ENCODE measurements around the gene CBX6. TPM values are rescaled to one million over a fixed set of nuclear protein-coding genes. Genes with fewer than 3 reads are reported as not detected.
A peak's percentile ranks its signal among the peaks of the same experiment; 100 is the strongest.

CBX6 gene
- polyA plus RNA-seq, 1 donor (not counting 4 experiments of a cell fraction or from before 2014, with no cell fraction given), result 4.1 TPM

GRCh38 chr22:38824585-38824984 lies 47.4 kb downstream of the CBX6 start:
- no peaks in the 10 kb centered on the region for H3K4me1 ChIP-seq (ENCODE audit: control insufficient read depth, extremely low read depth, insufficient read depth, low read length)
- no peaks in the 10 kb centered on the region for H3K9me3 ChIP-seq (ENCODE audit: control insufficient read depth, low read depth, low read length)
- FAIRE-seq (peak; percentile 74), DNase-seq (ENCODE audit: low read depth, low spot score) (no peak)
- no peaks in the 10 kb centered on the region for H3K36me3 ChIP-seq (ENCODE audit: control insufficient read depth in 2 of 2, extremely low read depth in 1 of 2, insufficient read depth in 2 of 2, low read length in 2 of 2)
- peaks cover 8% of the 10 kb centered on the region for H3K27me3 ChIP-seq (ENCODE audit: control insufficient read depth, extremely low read depth, insufficient read depth, low read length)
- TF ChIP-seq EZH2 (IDR thresholded peaks at IDR 0.05; ENCODE audit: low read length) (no peak), CTCF (optimal IDR thresholded peaks at IDR 0.05 in 1 of 3, IDR thresholded peaks at IDR 0.05 in 1 of 3, conservative IDR thresholded peaks at IDR 0.05 in 1 of 3; ENCODE audit: extremely low read depth in 1 of 3, insufficient read depth in 2 of 3, low read length in 3 of 3) (peak; percentile 40 to 69 (median 66))
- H3K9me1 ChIP-seq (ENCODE audit: control insufficient read depth, extremely low read depth, insufficient read depth, low read length), result no peaks in the 10 kb centered on the region
- no peak overlapping the region for H3K4me2 ChIP-seq (ENCODE audit: control insufficient read depth, extremely low read depth, insufficient read depth, low read depth, low read length)
- no peak overlapping the region for H3K9ac ChIP-seq (ENCODE audit: control insufficient read depth, extremely low read depth, insufficient read depth, low read length)
- dilution Hi-C loops (cut with MboI; ENCODE audit: extremely low pct_ligation_motif_present, low sequenced_read_pairs), result no loop called here
- H4K20me1 ChIP-seq (ENCODE audit: control insufficient read depth, extremely low read depth, insufficient read depth, low read length), result peaks cover 12% of the 10 kb centered on the region
- no peak overlapping the region for H3K4me3 ChIP-seq (ENCODE audit: control insufficient read depth in 2 of 3, extremely low read depth in 1 of 3, insufficient read depth in 2 of 3, low read depth in 1 of 3, low read length in 3 of 3)
- no peaks in the 10 kb centered on the region for H3K79me2 ChIP-seq (ENCODE audit: control insufficient read depth, insufficient read depth, low read length)
- H2AFZ ChIP-seq (ENCODE audit: control insufficient read depth, low read length), result no peak overlapping the region
- H3K27ac ChIP-seq (ENCODE audit: control insufficient read depth, insufficient read depth, low read length), result no peak overlapping the region

- Histone ChIP-seq H4K20me1 (ENCODE audit: control insufficient read depth, extremely low read depth, insufficient read depth, low read length) (peaks cover 12% of the 10 kb centered on the region), H3K79me2 (ENCODE audit: control insufficient read depth, insufficient read depth, low read length) (no peaks in the 10 kb centered on the region), H3K9me3 (ENCODE audit: control insufficient read depth, low read depth, low read length) (no peaks in the 10 kb centered on the region), H3K36me3 (ENCODE audit: control insufficient read depth in 2 of 2, extremely low read depth in 1 of 2, insufficient read depth in 2 of 2, low read length in 2 of 2) (no peaks in the 10 kb centered on the region), H3K9me1 (ENCODE audit: control insufficient read depth, extremely low read depth, insufficient read depth, low read length) (no peaks in the 10 kb centered on the region), H3K9ac (ENCODE audit: control insufficient read depth, extremely low read depth, insufficient read depth, low read length) (no peak overlapping the region), H3K27ac (ENCODE audit: control insufficient read depth, insufficient read depth, low read length) (no peak overlapping the region), H2AFZ (ENCODE audit: control insufficient read depth, low read length) (no peak overlapping the region), H3K4me2 (ENCODE audit: control insufficient read depth, extremely low read depth, insufficient read depth, low read depth, low read length) (no peak overlapping the region), H3K27me3 (ENCODE audit: control insufficient read depth, extremely low read depth, insufficient read depth, low read length) (peaks cover 13% of the 10 kb centered on the region), H3K4me1 (ENCODE audit: control insufficient read depth, extremely low read depth, insufficient read depth, low read length) (no peaks in the 10 kb centered on the region), H3K4me3 (ENCODE audit: control insufficient read depth in 2 of 3, extremely low read depth in 1 of 3, insufficient read depth in 2 of 3, low read depth in 1 of 3, low read length in 3 of 3) (no peak overlapping the region)
- dilution Hi-C loops (cut with MboI; ENCODE audit: extremely low pct_ligation_motif_present, low sequenced_read_pairs), result no loop called here
- TF ChIP-seq CTCF (optimal IDR thresholded peaks at IDR 0.05 in 1 of 3, IDR thresholded peaks at IDR 0.05 in 1 of 3, conservative IDR thresholded peaks at IDR 0.05 in 1 of 3; ENCODE audit: extremely low read depth in 1 of 3, insufficient read depth in 2 of 3, low read length in 3 of 3) (no peak), EZH2 (IDR thresholded peaks at IDR 0.05; ENCODE audit: low read length) (no peak)
- DNase-seq (ENCODE audit: low read depth, low spot score) (no peak), FAIRE-seq (no peak)
Measured at GRCh38 chr22:38823637-38824036, 48.4 kb downstream of the CBX6 start.
